Right atrium auricular region (tissue), 2 donors: ENCODE measurements around the gene CRYBG1. TPM values are rescaled to one million over a fixed set of nuclear protein-coding genes. Genes with fewer than 3 reads are reported as not detected.

Experiments
- DNase-seq: peaks from one replicate; pipeline ENCODE4 v3.0.0-alpha.2; 2019; ENCODE audit warnings: low spot score
- H3K27ac ChIP-seq, 2 donors: fragments of 200-600 bp; sonication (generic); 1 replicate in 1 of 2; 2 replicates in 1 of 2; pipeline ENCODE4 v1.5.1; 2016 to 2019
- H3K27me3 ChIP-seq, 2 donors: fragments of 200-600 bp; sonication (generic); one replicate each; pipeline versions ENCODE4 v1.5.1 to v1.6.0; 2017 to 2019
- H3K36me3 ChIP-seq: fragments of 200-600 bp; sonication (generic); one replicate; pipeline ENCODE4 v1.5.1; 2016
- H3K4me1 ChIP-seq, 2 donors: fragments of 200-600 bp; sonication (generic); one replicate each; pipeline versions ENCODE4 v1.5.1 to v1.6.0; 2017 to 2019
- H3K4me3 ChIP-seq, 2 donors: fragments of 200-600 bp; sonication (generic); 1 replicate in 1 of 2; 2 replicates in 1 of 2; pipeline ENCODE4 v1.5.1; 2017 to 2019; ENCODE audit warnings: mild to moderate bottlenecking in 1 of 2, moderate library complexity in 1 of 2
- H3K9me3 ChIP-seq, 2 donors: fragments of 200-600 bp; sonication (generic); one replicate each; pipeline ENCODE4 v1.5.1; 2019
- CTCF ChIP-seq, 2 donors: fragments of 200-600 bp; sonication (generic); IDR thresholded peaks; one replicate each; pipeline ENCODE4 v1.5.1; 2019; ENCODE audit warnings: antibody characterized with exemption in 2 of 2
- total RNA-seq, 2 donors: library from RNA; depleted of rRNA; stranded (reverse); fragments of >200 nt; gene quantifications; one replicate each; pipeline ENCODE4 v1.1.0, GENCODE V29; 2016

CRYBG1 gene
- total RNA-seq, 2 donors from 2014 or later, result 1.6 to 1.9 TPM

GRCh38 chr6:106591111-106591825 is 230.8 kb downstream of the CRYBG1 start:
- no peaks in the 10 kb centered on the region for H3K9me3 ChIP-seq
- TF ChIP-seq CTCF (IDR thresholded peaks at IDR 0.05), result no peak
- no peaks in the 10 kb centered on the region for H3K27me3 ChIP-seq
- no peak overlapping the region for H3K27ac ChIP-seq
- H3K4me1 ChIP-seq, result no peaks in the 10 kb centered on the region
- DNase-seq, result no peak
- no peak overlapping the region for H3K4me3 ChIP-seq
- no peaks in the 10 kb centered on the region for H3K36me3 ChIP-seq

GRCh38 chr6:106599440-106599839 is 238.9 kb downstream of the CRYBG1 start:
- Histone ChIP-seq H3K4me3 (no peak overlapping the region), H3K4me1 (no peaks in the 10 kb centered on the region), H3K27me3 (no peaks in the 10 kb centered on the region), H3K27ac (no peak overlapping the region), H3K9me3 (no peaks in the 10 kb centered on the region), H3K36me3 (no peaks in the 10 kb centered on the region)
- DNase-seq, result no peak
- TF ChIP-seq CTCF (IDR thresholded peaks at IDR 0.05), result no peak

DNA sequence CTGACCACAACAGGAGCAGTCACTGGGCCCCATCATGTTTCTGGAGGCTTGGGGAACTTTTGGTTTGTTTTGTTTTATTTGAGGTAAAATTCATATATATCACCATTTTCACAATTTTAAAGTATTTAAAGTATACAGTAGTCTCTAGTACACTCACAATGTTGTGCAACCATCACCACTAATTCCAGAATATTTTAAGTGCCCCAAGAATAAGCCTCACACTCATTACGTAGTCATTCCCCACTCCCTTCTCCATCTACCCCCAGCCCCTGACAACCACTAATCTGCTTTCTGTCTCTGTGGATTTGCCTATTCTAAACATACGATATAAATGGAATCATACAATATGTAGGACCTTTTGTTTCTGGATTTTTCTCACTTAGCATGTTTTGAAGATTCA is 239.8 kb downstream of the CRYBG1 start:
- Histone ChIP-seq H3K4me3 (no peak overlapping the region), H3K9me3 (no peaks in the 10 kb centered on the region), H3K4me1 (no peaks in the 10 kb centered on the region), H3K27ac (no peak overlapping the region), H3K36me3 (no peaks in the 10 kb centered on the region), H3K27me3 (no peaks in the 10 kb centered on the region)
- DNase-seq, result no peak
- TF ChIP-seq CTCF (IDR thresholded peaks at IDR 0.05), result no peak

DNA sequence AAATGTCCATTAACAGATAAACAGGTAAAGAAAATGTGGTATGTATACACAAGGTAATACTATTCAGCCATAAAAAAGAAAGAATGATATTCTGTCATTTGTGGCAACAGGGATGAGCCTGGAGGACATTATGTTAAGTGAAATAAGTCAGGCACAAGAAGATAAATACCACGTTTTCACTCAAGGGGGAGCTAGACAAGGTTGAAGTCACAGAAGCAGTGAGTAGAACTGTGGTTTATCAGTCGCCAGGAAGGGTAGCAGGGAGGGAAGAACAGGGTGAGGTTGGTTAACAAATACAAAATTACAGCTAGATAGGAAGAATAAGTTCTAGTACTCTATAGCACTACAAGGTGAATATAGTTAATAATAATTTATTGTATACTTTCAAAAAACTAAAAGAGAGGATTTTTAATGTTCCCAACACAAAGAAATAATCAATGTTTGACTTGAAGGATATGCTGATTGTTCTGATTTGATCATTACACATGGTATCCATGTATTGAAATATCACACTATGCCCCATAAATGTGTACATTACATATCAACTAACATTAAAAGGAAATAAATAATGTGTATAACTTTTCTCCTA is 247.7 kb downstream of the CRYBG1 start:
- no peaks in the 10 kb centered on the region for H3K9me3 ChIP-seq
- no peaks in the 10 kb centered on the region for H3K36me3 ChIP-seq
- H3K4me1 ChIP-seq, result no peaks in the 10 kb centered on the region
- no peak for DNase-seq
- H3K4me3 ChIP-seq, result no peak overlapping the region
- H3K27me3 ChIP-seq, result no peaks in the 10 kb centered on the region
- H3K27ac ChIP-seq, result no peak overlapping the region
- TF ChIP-seq CTCF (IDR thresholded peaks at IDR 0.05), result peak in 1 of 2 donors; percentile 53

DNA sequence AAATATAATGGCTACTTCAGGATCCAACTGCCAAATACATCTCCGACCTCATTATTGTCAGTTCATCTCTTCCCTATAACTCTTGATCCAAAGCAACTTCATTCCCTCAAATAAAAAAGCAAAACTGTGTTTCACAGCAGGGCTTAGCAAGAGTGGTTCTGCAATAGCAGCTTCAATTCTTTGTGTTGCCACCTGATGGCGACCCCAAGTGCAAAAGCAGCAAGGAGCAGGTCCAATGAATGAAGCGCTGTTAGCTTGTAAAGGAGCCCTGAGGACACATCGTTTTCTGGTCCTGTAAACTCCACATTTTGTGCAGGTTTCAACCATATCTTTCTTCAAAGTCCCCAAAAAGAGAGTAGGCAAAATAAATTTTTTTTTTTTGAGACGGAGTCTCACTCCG is 249.2 kb downstream of the CRYBG1 start:
- DNase-seq, result no peak
- Histone ChIP-seq H3K4me3 (no peak overlapping the region), H3K27ac (no peak overlapping the region), H3K36me3 (no peaks in the 10 kb centered on the region), H3K27me3 (no peaks in the 10 kb centered on the region), H3K9me3 (no peaks in the 10 kb centered on the region), H3K4me1 (no peaks in the 10 kb centered on the region)
- no peak for TF ChIP-seq CTCF (IDR thresholded peaks at IDR 0.05)
